Adrenal gland (tissue), 5 donors: ENCODE measurements around the gene NOL6.

ENCODE experiments used
- POLR2A ChIP-seq, 2 donors: fragments of 450-650 bp; IDR thresholded peaks; one replicate each; pipeline ENCODE4 v1.6.1; 2017; ENCODE audit warnings: antibody characterized with exemption in 2 of 2, mild to moderate bottlenecking in 2 of 2, moderate library complexity in 1 of 2
- TF ChIP-seq, protein P1 (sequence below), 6 experiments: fragments of 450-650 bp in 4 of 6; fragments of 200-600 bp in 2 of 6; sonication (generic) in 1 of 6; IDR thresholded peaks; 1 replicate in 5 of 6; 2 replicates in 1 of 6; pipeline versions ENCODE4 v1.5.1 to v1.8.0; 2016 to 2021; ENCODE audit warnings: antibody characterized with exemption in 6 of 6, mild to moderate bottlenecking in 2 of 6, moderate library complexity in 1 of 6
- donor health status: DM: no; HTN: no; CAD: no.

DNA sequence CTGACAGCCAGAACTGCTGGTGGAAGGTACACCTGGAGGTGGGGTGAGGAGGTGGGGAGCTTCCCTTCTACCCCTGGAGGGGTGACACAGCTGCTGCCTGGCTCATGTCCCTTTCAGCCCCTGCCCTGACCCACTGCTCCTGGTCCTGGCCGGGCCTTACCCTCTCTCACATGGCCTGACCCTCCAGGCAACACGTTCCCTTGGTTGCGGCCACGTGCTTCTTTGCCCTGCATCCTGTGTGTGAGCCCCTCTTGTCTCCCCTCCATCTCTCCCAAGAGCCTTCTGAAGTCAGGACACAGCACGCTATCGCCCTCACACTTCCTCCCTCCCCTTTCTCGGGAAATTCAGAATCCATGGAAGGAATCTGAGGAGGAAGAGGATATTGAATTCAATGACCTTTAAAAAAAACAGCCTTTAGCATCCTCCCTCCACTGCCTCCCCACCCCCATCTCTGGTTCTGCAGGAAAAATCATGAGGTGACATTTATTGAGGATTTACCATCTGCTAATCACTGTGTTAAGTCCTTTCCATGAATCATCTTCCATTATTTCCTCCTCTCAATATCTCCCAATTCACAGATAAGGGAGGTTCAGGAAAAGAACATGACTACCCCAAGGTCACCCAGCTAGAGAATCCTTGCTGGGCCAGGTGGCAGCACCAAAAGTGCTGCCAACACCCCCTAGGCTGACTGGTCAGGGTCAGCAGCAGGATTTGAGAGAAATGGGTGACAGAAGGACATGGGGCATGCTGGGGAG is 34.6 kb downstream of the NOL6 start:
- TF ChIP-seq, protein P1, sequence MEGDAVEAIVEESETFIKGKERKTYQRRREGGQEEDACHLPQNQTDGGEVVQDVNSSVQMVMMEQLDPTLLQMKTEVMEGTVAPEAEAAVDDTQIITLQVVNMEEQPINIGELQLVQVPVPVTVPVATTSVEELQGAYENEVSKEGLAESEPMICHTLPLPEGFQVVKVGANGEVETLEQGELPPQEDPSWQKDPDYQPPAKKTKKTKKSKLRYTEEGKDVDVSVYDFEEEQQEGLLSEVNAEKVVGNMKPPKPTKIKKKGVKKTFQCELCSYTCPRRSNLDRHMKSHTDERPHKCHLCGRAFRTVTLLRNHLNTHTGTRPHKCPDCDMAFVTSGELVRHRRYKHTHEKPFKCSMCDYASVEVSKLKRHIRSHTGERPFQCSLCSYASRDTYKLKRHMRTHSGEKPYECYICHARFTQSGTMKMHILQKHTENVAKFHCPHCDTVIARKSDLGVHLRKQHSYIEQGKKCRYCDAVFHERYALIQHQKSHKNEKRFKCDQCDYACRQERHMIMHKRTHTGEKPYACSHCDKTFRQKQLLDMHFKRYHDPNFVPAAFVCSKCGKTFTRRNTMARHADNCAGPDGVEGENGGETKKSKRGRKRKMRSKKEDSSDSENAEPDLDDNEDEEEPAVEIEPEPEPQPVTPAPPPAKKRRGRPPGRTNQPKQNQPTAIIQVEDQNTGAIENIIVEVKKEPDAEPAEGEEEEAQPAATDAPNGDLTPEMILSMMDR (IDR thresholded peaks at IDR 0.05), result no peak
- TF ChIP-seq POLR2A (IDR thresholded peaks at IDR 0.05), result no peak
